Measurements from ENCODE around the gene PHLDA3. TPM values are rescaled to one million over a fixed set of nuclear protein-coding genes. Genes with fewer than 3 reads are reported as not detected.

The PHLDA3 gene
- total RNA-seq, 5 donors from 2014 or later (not counting 1 experiment from before 2014, with no cell fraction given): 0.83 to 5.8 (median 3.6) TPM

GRCh38 chr1:201436393-201436792, 32.6 kb downstream of the PHLDA3 start:
- Mint-ChIP-seq H3K27ac (no peak overlapping the region), H3K36me3 (no peaks in the 10 kb centered on the region), H3K9me3 (no peaks in the 10 kb centered on the region), H3K4me3 (no peak overlapping the region), H3K27me3 (peaks cover 14 to 23% of the 10 kb centered on the region in 2 donors), H3K4me1 (peaks cover 4 to 10% (median 6%) of the 10 kb centered on the region in 3 donors)
- DNase-seq: no peak
- H3K4me3 ChIP-seq (ENCODE audit: control insufficient read depth in 1 of 2, extremely low read depth in 1 of 2, low read length in 1 of 2): no peak overlapping the region
- H3K36me3 ChIP-seq (ENCODE audit: control insufficient read depth in 2 of 2, extremely low read depth in 1 of 2, insufficient read depth in 1 of 2, low read length in 1 of 2): no peaks in the 10 kb centered on the region
- WGBS (ENCODE audit: insufficient coverage): 70% methylated on average over 2 of the region's 6 CpGs
- peaks cover 0 to 7% of the 10 kb centered on the region in 2 experiments for H3K4me1 ChIP-seq (ENCODE audit: control insufficient read depth in 1 of 2, extremely low read depth in 1 of 2, insufficient read depth in 2 of 2, low read length in 2 of 2)
- H3K9me3 ChIP-seq: no peaks in the 10 kb centered on the region
- CTCF ChIA-PET: interaction anchor here (0.6 to 1.1 kb wide), 3 partner anchors 10 to 43 kb away, joined by 3 to 4 read pairs (median 3); no protein-coding TSS in a partner anchor
- ATAC-seq (replicated peaks in 1 of 4): no peak
- no peak overlapping the region for H3K27ac ChIP-seq (ENCODE audit: low read length)
- peaks cover 0 to 8% of the 10 kb centered on the region in 2 experiments for H3K27me3 ChIP-seq (replicated peaks in 1 of 2; ENCODE audit: control insufficient read depth in 2 of 2, extremely low read depth in 1 of 2, insufficient read depth in 2 of 2, low read length in 1 of 2)
- POLR2A ChIA-PET: no interaction called here

DNA sequence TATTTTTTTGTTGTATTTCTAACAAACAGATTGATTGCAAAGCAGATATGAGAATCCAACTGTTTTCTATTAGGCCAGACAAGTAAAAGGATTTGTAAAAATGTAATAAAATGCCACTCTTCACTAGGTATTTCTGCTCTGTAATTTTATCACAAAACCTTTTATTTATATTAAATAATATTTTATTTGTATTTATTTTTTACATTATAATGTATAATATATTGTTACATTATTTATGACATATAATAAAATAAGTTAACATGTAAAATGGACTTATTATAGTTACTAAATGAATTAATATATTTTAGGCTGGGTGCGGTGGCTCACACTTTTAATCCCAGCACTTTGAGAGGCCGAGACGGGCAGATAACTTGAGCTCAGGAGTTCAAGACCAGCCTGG, 34.7 kb downstream of the PHLDA3 start:
- ATAC-seq (replicated peaks in 1 of 4): no peak
- H3K27me3 Mint-ChIP-seq: peaks cover 9 to 30% of the 10 kb centered on the region in 2 donors
- H3K4me3 Mint-ChIP-seq: no peak overlapping the region

DNA sequence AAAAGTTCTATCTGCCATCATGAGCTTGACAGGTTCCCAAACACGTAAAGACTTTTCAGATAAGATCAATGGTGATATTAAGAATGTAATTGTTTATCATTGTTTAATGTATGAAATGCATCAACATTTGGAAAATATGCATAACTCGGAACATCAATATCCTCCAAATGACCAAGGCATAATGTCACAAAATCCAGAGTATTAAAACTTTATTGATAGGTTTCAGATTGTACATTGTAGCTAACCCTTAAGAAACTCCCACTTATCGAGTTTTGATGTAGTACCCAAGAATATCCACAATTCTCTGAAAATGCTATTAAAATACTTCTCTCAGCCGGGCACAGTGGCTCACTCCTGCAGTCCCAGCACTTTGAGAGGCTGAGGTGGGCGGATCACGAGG, 35.4 kb downstream of the PHLDA3 start:
- POLR2A ChIA-PET: no interaction called here
- no peaks in the 10 kb centered on the region for H3K9me3 Mint-ChIP-seq

More for the DNA sequence above, 34.7 kb downstream of the PHLDA3 start:
- Histone ChIP-seq H3K27me3 (replicated peaks in 1 of 2; ENCODE audit: control insufficient read depth in 2 of 2, extremely low read depth in 1 of 2, insufficient read depth in 2 of 2, low read length in 1 of 2) (peaks cover 0 to 22% of the 10 kb centered on the region in 2 experiments), H3K4me3 (ENCODE audit: control insufficient read depth in 1 of 2, extremely low read depth in 1 of 2, low read length in 1 of 2) (no peak overlapping the region), H3K4me1 (ENCODE audit: control insufficient read depth in 1 of 2, extremely low read depth in 1 of 2, insufficient read depth in 2 of 2, low read length in 2 of 2) (peaks cover 0 to 7% of the 10 kb centered on the region in 2 experiments), H3K9me3 (no peaks in the 10 kb centered on the region), H3K27ac (ENCODE audit: low read length) (no peak overlapping the region), H3K36me3 (ENCODE audit: control insufficient read depth in 2 of 2, extremely low read depth in 1 of 2, insufficient read depth in 1 of 2, low read length in 1 of 2) (no peaks in the 10 kb centered on the region)
- DNase-seq: no peak
- CTCF ChIA-PET: no interaction called here
- Mint-ChIP-seq H3K4me1 (peaks cover 4 to 10% (median 6%) of the 10 kb centered on the region in 3 donors), H3K36me3 (no peaks in the 10 kb centered on the region), H3K9me3 (no peaks in the 10 kb centered on the region), H3K27ac (no peak overlapping the region)
- POLR2A ChIA-PET: no interaction called here
- WGBS (ENCODE audit: insufficient coverage): 60% methylated on average over 1 of the region's 3 CpGs

DNA sequence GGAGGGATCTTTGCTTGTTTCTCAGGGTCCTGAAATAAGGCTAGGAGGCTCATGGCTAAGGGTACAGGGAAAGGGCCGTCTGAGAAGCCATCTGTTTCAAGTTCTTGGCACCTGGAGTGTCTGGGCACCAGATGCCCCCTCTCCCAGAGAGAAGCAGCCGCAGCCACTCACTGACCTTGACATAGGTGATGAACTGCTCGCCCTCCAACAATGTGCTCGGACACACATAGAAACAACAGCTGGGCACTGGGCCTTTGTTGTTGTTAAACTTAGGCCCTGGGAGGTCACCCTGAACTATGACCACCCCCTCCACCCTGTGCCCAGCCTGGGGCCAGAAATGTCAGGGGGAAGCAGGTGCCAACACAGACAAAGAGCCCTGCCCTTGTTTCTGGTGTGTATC, 38.2 kb downstream of the PHLDA3 start:
- Histone ChIP-seq H3K4me3 (ENCODE audit: control insufficient read depth in 1 of 2, extremely low read depth in 1 of 2, low read length in 1 of 2) (no peak overlapping the region), H3K27me3 (replicated peaks in 1 of 2; ENCODE audit: control insufficient read depth in 2 of 2, extremely low read depth in 1 of 2, insufficient read depth in 2 of 2, low read length in 1 of 2) (peaks cover 0 to 35% of the 10 kb centered on the region in 2 experiments), H3K36me3 (ENCODE audit: control insufficient read depth in 2 of 2, extremely low read depth in 1 of 2, insufficient read depth in 1 of 2, low read length in 1 of 2) (no peaks in the 10 kb centered on the region), H3K4me1 (ENCODE audit: control insufficient read depth in 1 of 2, extremely low read depth in 1 of 2, insufficient read depth in 2 of 2, low read length in 2 of 2) (peaks cover 0 to 5% of the 10 kb centered on the region in 2 experiments), H3K27ac (ENCODE audit: low read length) (no peak overlapping the region), H3K9me3 (no peaks in the 10 kb centered on the region)
- no peak overlapping the region for H3K4me3 Mint-ChIP-seq
- ChIA-PET CTCF (interaction anchor here in 1 of 2 donors (0.6 kb wide), 1 partner anchor 517 kb away, joined by 3 read pairs; no protein-coding TSS in a partner anchor), POLR2A (no interaction called here)
- ATAC-seq (replicated peaks in 1 of 4) (no peak), DNase-seq (no peak)
- peaks cover 0 to 18% of the 10 kb centered on the region in 2 donors for H3K27me3 Mint-ChIP-seq
- H3K36me3 Mint-ChIP-seq: no peaks in the 10 kb centered on the region
- H3K9me3 Mint-ChIP-seq: no peaks in the 10 kb centered on the region
- WGBS (ENCODE audit: insufficient coverage): 57% methylated on average over 3 of the region's 4 CpGs
- peaks cover 1 to 4% (median 3%) of the 10 kb centered on the region in 3 donors for H3K4me1 Mint-ChIP-seq
- no peak overlapping the region for H3K27ac Mint-ChIP-seq

More for the DNA sequence above, 35.4 kb downstream of the PHLDA3 start:
- DNase-seq (no peak), ATAC-seq (replicated peaks in 1 of 4) (no peak)
- Mint-ChIP-seq H3K4me3 (no peak overlapping the region), H3K27me3 (peaks cover 9 to 33% of the 10 kb centered on the region in 2 donors), H3K36me3 (no peaks in the 10 kb centered on the region), H3K4me1 (peaks cover 4 to 10% (median 6%) of the 10 kb centered on the region in 3 donors), H3K27ac (no peak overlapping the region)
- Histone ChIP-seq H3K27ac (ENCODE audit: low read length) (no peak overlapping the region), H3K4me3 (ENCODE audit: control insufficient read depth in 1 of 2, extremely low read depth in 1 of 2, low read length in 1 of 2) (no peak overlapping the region), H3K36me3 (ENCODE audit: control insufficient read depth in 2 of 2, extremely low read depth in 1 of 2, insufficient read depth in 1 of 2, low read length in 1 of 2) (no peaks in the 10 kb centered on the region), H3K27me3 (replicated peaks in 1 of 2; ENCODE audit: control insufficient read depth in 2 of 2, extremely low read depth in 1 of 2, insufficient read depth in 2 of 2, low read length in 1 of 2) (peaks cover 0 to 25% of the 10 kb centered on the region in 2 experiments), H3K9me3 (no peaks in the 10 kb centered on the region), H3K4me1 (ENCODE audit: control insufficient read depth in 1 of 2, extremely low read depth in 1 of 2, insufficient read depth in 2 of 2, low read length in 2 of 2) (peaks cover 0 to 7% of the 10 kb centered on the region in 2 experiments)
- WGBS (ENCODE audit: insufficient coverage): 71% methylated on average over 1 of the region's 6 CpGs
- CTCF ChIA-PET: interaction anchor here (0.5 to 0.6 kb wide), 2 partner anchors 14 to 15 kb away, joined by 3 to 11 read pairs; no protein-coding TSS in a partner anchor

DNA sequence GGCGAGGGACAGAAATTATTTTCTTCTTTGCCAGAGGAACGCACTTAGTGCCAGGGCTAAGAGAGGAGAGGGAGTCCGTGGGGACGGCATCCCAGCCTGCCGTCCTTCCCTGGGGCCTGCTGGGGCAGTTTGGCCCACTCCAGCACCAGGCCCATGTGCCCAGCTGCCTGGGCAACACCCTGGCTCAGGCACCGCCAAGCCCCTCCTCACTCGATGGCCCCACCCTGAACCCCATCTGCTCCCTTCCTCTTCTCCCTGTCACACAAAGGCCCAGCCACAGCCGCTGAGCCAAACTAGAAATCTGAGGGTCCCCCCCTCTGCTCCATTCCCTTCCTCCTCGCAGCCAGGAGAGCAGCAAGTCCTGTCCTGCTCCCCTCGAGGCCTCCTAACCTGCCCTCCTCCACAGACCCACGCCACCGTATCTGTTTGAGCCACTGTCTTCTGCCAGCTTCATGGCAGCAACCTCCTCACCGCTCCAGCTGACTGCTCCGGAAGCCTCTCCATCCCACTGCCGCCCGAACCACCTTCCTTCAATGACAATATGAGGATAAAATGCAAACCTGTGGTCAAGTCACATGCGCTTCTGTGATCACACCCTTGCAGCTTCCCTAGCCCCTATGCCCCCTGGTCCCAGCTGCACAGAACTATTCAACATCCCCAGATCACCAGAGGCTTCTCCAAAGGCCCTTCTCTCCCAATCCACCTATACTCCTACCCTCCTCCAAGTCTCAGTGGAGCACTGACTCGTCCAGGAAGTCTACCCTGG, 39.1 kb downstream of the PHLDA3 start:
- Histone ChIP-seq H3K27ac (ENCODE audit: low read length) (no peak overlapping the region), H3K4me1 (ENCODE audit: control insufficient read depth in 1 of 2, extremely low read depth in 1 of 2, insufficient read depth in 2 of 2, low read length in 2 of 2) (no peaks in the 10 kb centered on the region), H3K36me3 (ENCODE audit: control insufficient read depth in 2 of 2, extremely low read depth in 1 of 2, insufficient read depth in 1 of 2, low read length in 1 of 2) (no peaks in the 10 kb centered on the region), H3K27me3 (replicated peaks in 1 of 2; ENCODE audit: control insufficient read depth in 2 of 2, extremely low read depth in 1 of 2, insufficient read depth in 2 of 2, low read length in 1 of 2) (peaks cover 0 to 35% of the 10 kb centered on the region in 2 experiments), H3K9me3 (no peaks in the 10 kb centered on the region), H3K4me3 (ENCODE audit: control insufficient read depth in 1 of 2, extremely low read depth in 1 of 2, low read length in 1 of 2) (no peak overlapping the region)
- ChIA-PET POLR2A (no interaction called here), CTCF (no interaction called here)
- Mint-ChIP-seq H3K9me3 (no peaks in the 10 kb centered on the region), H3K4me3 (no peak overlapping the region), H3K27ac (no peak overlapping the region), H3K4me1 (no peaks in the 10 kb centered on the region), H3K36me3 (no peaks in the 10 kb centered on the region), H3K27me3 (peaks cover 0 to 17% of the 10 kb centered on the region in 2 donors)
- WGBS (ENCODE audit: insufficient coverage): 84% methylated on average over 10 of the region's 18 CpGs
- DNase-seq: no peak
- ATAC-seq (replicated peaks in 1 of 4): no peak

- Mint-ChIP-seq H3K9me3 (no peaks in the 10 kb centered on the region), H3K4me1 (no peaks in the 10 kb centered on the region), H3K36me3 (no peaks in the 10 kb centered on the region), H3K4me3 (no peak overlapping the region), H3K27ac (no peak overlapping the region), H3K27me3 (peaks cover 0 to 17% of the 10 kb centered on the region in 2 donors)
- CTCF ChIA-PET: no interaction called here
- no peaks in the 10 kb centered on the region for H3K4me1 ChIP-seq (ENCODE audit: control insufficient read depth in 1 of 2, extremely low read depth in 1 of 2, insufficient read depth in 2 of 2, low read length in 2 of 2)
- H3K27ac ChIP-seq (ENCODE audit: low read length): no peak overlapping the region
- H3K4me3 ChIP-seq (ENCODE audit: control insufficient read depth in 1 of 2, extremely low read depth in 1 of 2, low read length in 1 of 2): no peak overlapping the region
- H3K27me3 ChIP-seq (replicated peaks in 1 of 2; ENCODE audit: control insufficient read depth in 2 of 2, extremely low read depth in 1 of 2, insufficient read depth in 2 of 2, low read length in 1 of 2): peaks cover 0 to 35% of the 10 kb centered on the region in 2 experiments
- whole genome bisulfite sequencing (ENCODE audit: insufficient coverage): no CpG with 5 or more reads among the region's 6 CpGs
- H3K9me3 ChIP-seq: no peaks in the 10 kb centered on the region
- POLR2A ChIA-PET: no interaction called here
- ATAC-seq (replicated peaks in 1 of 4): no peak
- no peak for DNase-seq
- no peaks in the 10 kb centered on the region for H3K36me3 ChIP-seq (ENCODE audit: control insufficient read depth in 2 of 2, extremely low read depth in 1 of 2, insufficient read depth in 1 of 2, low read length in 1 of 2)
These were observed 41.0 kb downstream of the PHLDA3 start for GRCh38 chr1:201427963-201428362.
